Pericardium fibroblast (primary cell): ENCODE measurements around the gene HSD17B2. TPM values are rescaled to one million over a fixed set of nuclear protein-coding genes. Genes with fewer than 3 reads are reported as not detected.

Experiments used
- total RNA-seq: library from RNA; depleted of rRNA; stranded (reverse); fragments of >200 nt; gene quantifications from 2 replicates; pipeline ENCODE4 v1.2.3, GENCODE V29; 2015

Gene HSD17B2, protein sequence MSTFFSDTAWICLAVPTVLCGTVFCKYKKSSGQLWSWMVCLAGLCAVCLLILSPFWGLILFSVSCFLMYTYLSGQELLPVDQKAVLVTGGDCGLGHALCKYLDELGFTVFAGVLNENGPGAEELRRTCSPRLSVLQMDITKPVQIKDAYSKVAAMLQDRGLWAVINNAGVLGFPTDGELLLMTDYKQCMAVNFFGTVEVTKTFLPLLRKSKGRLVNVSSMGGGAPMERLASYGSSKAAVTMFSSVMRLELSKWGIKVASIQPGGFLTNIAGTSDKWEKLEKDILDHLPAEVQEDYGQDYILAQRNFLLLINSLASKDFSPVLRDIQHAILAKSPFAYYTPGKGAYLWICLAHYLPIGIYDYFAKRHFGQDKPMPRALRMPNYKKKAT
- total RNA-seq = not detected in 2 replicates

GRCh38 chr16:82034981-82035612 lies at the start of gene HSD17B2:
Gene HSD17B2, plus strand, starts transcription at chr16:82035253. Its CDS starts 172 bp downstream, at chr16:82035425.

GRCh38 chr16:82011199-82011641 lies 23.8 kb upstream of the HSD17B2 start, which contains the start of gene SDR42E1:
Gene SDR42E1, minus strand, starts transcription at chr16:82011470. Its CDS starts 10,612 bp downstream, at chr16:82000858.

Other genes with a start within 250 kb of the HSD17B2 start
- gene SDR42E1, start 23.8 kb upstream of the HSD17B2 start, total RNA-seq = under 0.01 TPM in 1 of 2 replicates, not detected in the other
- 5.7 and 11.2 TPM in 2 replicates for gene MPHOSPH6, start 135.0 kb downstream of the HSD17B2 start, total RNA-seq